Esophagus muscularis mucosa (tissue), 4 donors: Measurements from ENCODE around the gene TIMP2. TPM values are rescaled to one million over a fixed set of nuclear protein-coding genes. Genes with fewer than 3 reads are reported as not detected.

Experiments used
- DNase-seq: peaks from one replicate; pipeline ENCODE4 v3.0.0-alpha.2; 2017; ENCODE audit errors: extremely low spot score
- H3K27ac ChIP-seq, 4 donors: fragments of 200-600 bp; sonication (generic); replicated peaks in 1 of 4; 1 replicate in 3 of 4; 2 replicates in 1 of 4; pipeline ENCODE4 v1.5.1; 2016 to 2019; ENCODE audit warnings: mild to moderate bottlenecking in 1 of 4
- H3K27me3 ChIP-seq, 4 donors: fragments of 200-600 bp; sonication (generic); one replicate each; pipeline versions ENCODE4 v1.5.1 to v1.6.0; 2016 to 2019
- H3K36me3 ChIP-seq, 4 donors: fragments of 200-600 bp; sonication (generic); one replicate each; pipeline ENCODE4 v1.5.1; 2016 to 2019
- H3K4me1 ChIP-seq, 4 donors: fragments of 200-600 bp; sonication (generic); one replicate each; pipeline ENCODE4 v1.5.1; 2016 to 2019
- H3K4me3 ChIP-seq, 4 donors: fragments of 200-600 bp; sonication (generic); 1 replicate in 2 of 4; 2 replicates in 2 of 4; pipeline ENCODE4 v1.5.1; 2016 to 2019; ENCODE audit warnings: mild to moderate bottlenecking in 4 of 4, moderate library complexity in 1 of 4
- H3K9me3 ChIP-seq, 4 donors: fragments of 200-600 bp; sonication (generic); 1 replicate in 3 of 4; 2 replicates in 1 of 4; pipeline ENCODE4 v1.5.1; 2016 to 2019
- CTCF ChIP-seq, 3 experiments: fragments of 200-600 bp in 2 of 3; fragments of 450-650 bp in 1 of 3; sonication (generic) in 2 of 3; IDR thresholded peaks; one replicate each; pipeline ENCODE4 v1.5.1; 2017 to 2019; ENCODE audit warnings: antibody characterized with exemption in 3 of 3, mild to moderate bottlenecking in 2 of 3, moderate library complexity in 1 of 3
- EP300 ChIP-seq: sonication (generic); formaldehyde crosslinking; IDR thresholded peaks from one replicate; pipeline ENCODE4 v1.6.1; 2017; ENCODE audit warnings: antibody characterized with exemption
- POLR2A ChIP-seq: fragments of 450-650 bp; IDR thresholded peaks from one replicate; pipeline ENCODE4 v1.6.1; 2017; ENCODE audit warnings: antibody characterized with exemption, moderate library complexity, mild to moderate bottlenecking, low read depth
- POLR2AphosphoS5 ChIP-seq, 2 donors: sonication (generic); formaldehyde crosslinking; IDR thresholded peaks; one replicate each; pipeline ENCODE4 v1.6.1; 2017; ENCODE audit warnings: antibody characterized with exemption in 2 of 2
- WGBS: methylation state at CpG from one replicate; pipeline ENCODE4 v1.1.5; 2018; 5-methylcytosine and 5-hydroxymethylcytosine counted together
- intact Hi-C: fragments of 100-400 bp; cut with DNase I; formaldehyde crosslinking; loops from one replicate; pipeline ENCODE4 v1.15.1; 2023
- total RNA-seq, 4 donors: library from RNA; depleted of rRNA; stranded (reverse); fragments of >200 nt; gene quantifications; one replicate each; pipeline versions ENCODE4 v1.1.0 to v1.2.1, GENCODE V29; 2016

Gene TIMP2
- total RNA-seq, 4 donors from 2014 or later = 177 to 315 (median 229) TPM

GRCh38 chr17:78940708-78941107 is 15.5 kb upstream of the TIMP2 start:
- Histone ChIP-seq H3K27ac (no peak overlapping the region), H3K27me3 (no peaks in the 10 kb centered on the region), H3K36me3 (no peaks in the 10 kb centered on the region), H3K9me3 (no peaks in the 10 kb centered on the region), H3K4me3 (no peak overlapping the region), H3K4me1 (peaks cover 0 to 9% (median 7%) of the 10 kb centered on the region in 4 donors)
- WGBS = 86% methylated on average over 4 of the region's 6 CpGs
- TF ChIP-seq CTCF (IDR thresholded peaks at IDR 0.05) (no peak), POLR2A (no peak), POLR2AphosphoS5 (IDR thresholded peaks at IDR 0.05) (no peak), EP300 (no peak)
- DNase-seq = no peak
- intact Hi-C loops = no loop called here

GRCh38 chr17:78940258-78940657 is 15.1 kb upstream of the TIMP2 start:
- intact Hi-C loops = no loop called here
- H3K9me3 ChIP-seq = no peaks in the 10 kb centered on the region
- no peak for DNase-seq
- 86% methylated on average over 5 of the region's 5 CpGs for WGBS
- peaks cover 2 to 13% (median 12%) of the 10 kb centered on the region in 4 donors for H3K4me1 ChIP-seq
- H3K4me3 ChIP-seq = no peak overlapping the region
- H3K36me3 ChIP-seq = no peaks in the 10 kb centered on the region
- H3K27me3 ChIP-seq = no peaks in the 10 kb centered on the region
- no peak overlapping the region for H3K27ac ChIP-seq
- no peak for TF ChIP-seq POLR2A
- TF ChIP-seq POLR2AphosphoS5 (IDR thresholded peaks at IDR 0.05) = no peak
- TF ChIP-seq CTCF (IDR thresholded peaks at IDR 0.05) = no peak
- no peak for TF ChIP-seq EP300

- H3K27ac ChIP-seq = no peak overlapping the region
- intact Hi-C loops = no loop called here
- no peaks in the 10 kb centered on the region for H3K9me3 ChIP-seq
- H3K4me3 ChIP-seq = no peak overlapping the region
- WGBS = 84% methylated on average over 3 of the region's 6 CpGs
- no peaks in the 10 kb centered on the region for H3K27me3 ChIP-seq
- H3K4me1 ChIP-seq = peaks cover 8 to 20% (median 18%) of the 10 kb centered on the region in 4 donors
- TF ChIP-seq POLR2AphosphoS5 (IDR thresholded peaks at IDR 0.05) (no peak), CTCF (IDR thresholded peaks at IDR 0.05) (no peak), POLR2A (no peak), EP300 (no peak)
- H3K36me3 ChIP-seq = no peaks in the 10 kb centered on the region
- DNase-seq = no peak
These were observed 14.4 kb upstream of the TIMP2 start for GRCh38 chr17:78939615-78940014.

GRCh38 chr17:78937561-78937960 is 12.4 kb upstream of the TIMP2 start:
- TF ChIP-seq POLR2A (no peak), CTCF (IDR thresholded peaks at IDR 0.05) (no peak), EP300 (no peak), POLR2AphosphoS5 (IDR thresholded peaks at IDR 0.05) (no peak)
- no peaks in the 10 kb centered on the region for H3K9me3 ChIP-seq
- 79% methylated on average over 11 of the region's 11 CpGs for WGBS
- H3K36me3 ChIP-seq = no peaks in the 10 kb centered on the region
- peaks cover 24 to 38% (median 35%) of the 10 kb centered on the region in 4 donors for H3K4me1 ChIP-seq
- H3K27me3 ChIP-seq = no peaks in the 10 kb centered on the region
- intact Hi-C loops = no loop called here
- no peak overlapping the region for H3K27ac ChIP-seq
- no peak overlapping the region for H3K4me3 ChIP-seq
- no peak for DNase-seq
